Testis (tissue), 3 donors: Measurements from ENCODE around the gene GHDC. TPM values are rescaled to one million over a fixed set of nuclear protein-coding genes. Genes with fewer than 3 reads are reported as not detected.
A peak's percentile ranks its signal among the peaks of the same experiment; 100 is the strongest.
"Not testable (repeated sequence)": the region's sequence is repeated elsewhere in the genome, so short reads cannot be mapped to it uniquely, and the experiment has no call there.

Experiments used
- DNase-seq: peaks from one replicate; pipeline ENCODE4 v3.0.0-alpha.2; 2019
- H3K27ac ChIP-seq, 2 donors: fragments of 200-600 bp; sonication (generic); one replicate each; pipeline ENCODE4 v1.5.1; 2019
- H3K27me3 ChIP-seq: fragments of 200-600 bp; sonication (generic); one replicate; pipeline ENCODE4 v1.5.1; 2019
- H3K36me3 ChIP-seq: fragments of 200-600 bp; sonication (generic); one replicate; pipeline ENCODE4 v1.5.1; 2017; ENCODE audit warnings: low read depth; ENCODE audit errors: missing control alignments
- H3K4me1 ChIP-seq: fragments of 200-600 bp; sonication (generic); one replicate; pipeline ENCODE4 v1.5.1; 2019
- H3K4me3 ChIP-seq, 2 donors: fragments of 200-600 bp; sonication (generic); one replicate each; pipeline ENCODE4 v1.5.1; 2017 to 2019
- H3K9me3 ChIP-seq: fragments of 200-600 bp; sonication (generic); one replicate; pipeline ENCODE4 v1.5.1; 2017
- CTCF ChIP-seq, 3 experiments: fragments of 450-650 bp in 2 of 3; fragments of 200-600 bp in 1 of 3; sonication (generic) in 1 of 3; IDR thresholded peaks; one replicate each; pipeline ENCODE4 v1.5.1; 2016 to 2019; ENCODE audit warnings: antibody characterized with exemption in 3 of 3, mild to moderate bottlenecking in 2 of 3, moderate library complexity in 1 of 3
- POLR2A ChIP-seq: fragments of 450-650 bp; IDR thresholded peaks from one replicate; pipeline ENCODE4 v1.6.1; 2017; ENCODE audit warnings: antibody characterized with exemption, mild to moderate bottlenecking, moderate library complexity
- WGBS, 2 donors: methylation state at CpG; one replicate each; pipeline ENCODE4 v1.1.5; 2018; 5-methylcytosine and 5-hydroxymethylcytosine counted together
- intact Hi-C: fragments of 100-400 bp; cut with DNase I; formaldehyde crosslinking; loops from one replicate; pipeline ENCODE4 v1.15.1; 2023; ENCODE audit warnings: low total_unique reads
- polyA plus RNA-seq: library from polyadenylated mRNA; stranded (reverse); fragments of 350-450 nt; fragmentation: Illumina TruSeq; extraction: RNeasy Lipid Tissue Mini Kit (QIAGEN cat#74804); gene quantifications from one replicate; pipeline ENCODE4 v1.2.3, GENCODE V29; 2014; ENCODE audit warnings: low read depth, low replicate concordance; ENCODE audit not compliant: insufficient read depth
- total RNA-seq, 2 donors: library from RNA; depleted of rRNA; stranded (reverse); fragments of >200 nt; gene quantifications; one replicate each; pipeline ENCODE4 v1.2.3, GENCODE V29; 2016

The GHDC gene
- total and polyA plus RNA-seq, 3 donors from 2014 or later = 16.9 to 36.6 (median 28.3) TPM

DNA sequence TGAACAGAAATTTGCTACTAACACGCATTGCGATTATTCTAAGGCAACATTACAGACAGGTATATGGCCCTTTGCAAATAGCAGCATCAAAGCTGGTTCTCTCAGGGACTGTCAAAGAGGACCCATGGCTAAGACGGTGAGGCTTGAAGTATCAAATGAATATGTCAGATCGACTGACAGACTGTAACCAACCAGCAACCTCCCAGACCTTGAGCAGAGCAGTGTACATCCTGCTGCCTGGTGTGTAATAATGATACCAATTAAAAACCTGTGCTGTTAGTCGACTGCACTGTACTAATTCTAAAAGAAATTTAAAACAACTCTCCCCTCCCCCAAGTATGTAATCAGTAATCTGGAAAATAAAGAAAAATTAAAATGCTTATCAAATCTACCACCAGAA is 35.9 kb upstream of the GHDC start:
- intact Hi-C loops = no loop called here
- Histone ChIP-seq H3K9me3 (no peaks in the 10 kb centered on the region), H3K27ac (no peak overlapping the region), H3K4me3 (no peak overlapping the region), H3K36me3 (no peaks in the 10 kb centered on the region), H3K27me3 (no peaks in the 10 kb centered on the region), H3K4me1 (peaks cover 9% of the 10 kb centered on the region)
- TF ChIP-seq POLR2A (no peak), CTCF (IDR thresholded peaks at IDR 0.05) (no peak)
- no peak for DNase-seq
- 84 to 85% methylated on average over 5 of the region's 5 CpGs for WGBS, 2 donors

DNA sequence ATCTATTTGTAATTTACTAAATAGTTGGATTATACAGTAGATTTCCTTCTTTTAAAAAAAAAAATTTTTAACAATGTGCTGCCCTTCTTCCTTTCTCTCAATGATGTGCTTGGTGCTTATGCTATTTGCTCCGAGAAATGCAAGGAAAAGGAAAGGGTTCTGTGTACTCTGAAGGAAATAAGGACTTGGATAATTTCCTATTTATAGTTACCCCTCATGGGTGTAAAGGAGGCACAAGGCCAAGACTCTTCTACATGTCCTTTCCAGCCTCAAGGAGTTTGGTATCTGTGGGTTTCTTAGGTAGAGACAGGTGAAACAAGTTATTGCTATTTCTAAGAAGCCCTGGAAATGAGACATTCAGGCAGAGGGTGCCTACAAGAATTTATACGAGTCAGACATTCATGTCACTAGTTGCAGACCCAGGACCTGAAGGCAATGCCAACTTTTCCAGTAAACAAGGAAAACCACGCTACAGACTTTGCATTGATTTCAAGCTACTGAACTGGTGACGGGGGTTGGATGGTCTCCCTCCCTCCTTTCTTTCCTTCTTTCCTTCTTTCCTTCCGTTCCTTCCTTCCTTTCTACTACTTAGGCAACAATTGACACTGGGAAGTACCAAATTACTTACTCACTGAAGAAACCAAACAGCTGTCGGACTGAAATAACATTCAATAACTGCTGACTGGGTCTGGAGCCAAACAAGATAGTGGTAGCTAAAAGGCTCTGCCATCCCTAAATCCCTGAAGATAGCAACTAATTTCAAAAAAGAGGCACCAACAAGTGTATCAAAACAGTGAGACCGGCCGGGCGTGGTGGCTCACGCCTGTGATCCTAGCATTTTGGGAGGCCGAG is 33.8 kb upstream of the GHDC start:
- no peaks in the 10 kb centered on the region for H3K27me3 ChIP-seq
- no peak for DNase-seq
- TF ChIP-seq CTCF (IDR thresholded peaks at IDR 0.05) (no peak), POLR2A (no peak)
- H3K4me1 ChIP-seq = peaks cover 9% of the 10 kb centered on the region
- no peaks in the 10 kb centered on the region for H3K36me3 ChIP-seq
- no peak overlapping the region for H3K27ac ChIP-seq
- no peaks in the 10 kb centered on the region for H3K9me3 ChIP-seq
- H3K4me3 ChIP-seq = no peak overlapping the region
- intact Hi-C loops = no loop called here
- 61 to 70% methylated on average over 11 of the region's 11 CpGs for WGBS, 2 donors

- Histone ChIP-seq H3K4me1 (peaks cover 9% of the 10 kb centered on the region), H3K9me3 (no peaks in the 10 kb centered on the region), H3K36me3 (no peaks in the 10 kb centered on the region), H3K4me3 (no peak overlapping the region), H3K27ac (no peak overlapping the region), H3K27me3 (no peaks in the 10 kb centered on the region)
- intact Hi-C loops = no loop called here
- TF ChIP-seq POLR2A = no peak
- 91 to 95% methylated on average over 5 of the region's 5 CpGs for WGBS, 2 donors
- DNase-seq = no peak
Measured at GRCh38 chr17:42225646-42226045, 31.4 kb upstream of the GHDC start.

DNA sequence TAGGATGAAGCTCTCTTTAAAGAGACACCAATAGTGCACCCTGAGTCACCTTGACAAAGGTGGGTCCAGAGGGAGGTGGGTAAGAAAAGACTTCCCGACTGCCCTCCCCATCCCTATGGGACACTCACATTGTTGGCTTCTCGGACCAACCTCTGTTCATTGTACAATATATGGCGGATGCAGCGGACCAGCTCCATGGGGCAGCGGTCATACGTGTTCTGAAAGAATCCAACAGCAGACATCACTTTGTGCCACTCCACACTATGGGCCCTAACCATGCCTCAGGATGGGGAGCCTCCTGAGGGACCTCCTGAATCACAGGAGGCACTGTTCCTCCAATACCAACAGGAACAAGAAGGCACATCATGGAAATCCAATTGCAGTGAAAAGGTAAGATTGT is 30.4 kb upstream of the GHDC start:
- no peak overlapping the region for H3K4me3 ChIP-seq
- intact Hi-C loops = no loop called here
- no peak overlapping the region for H3K27ac ChIP-seq
- no peaks in the 10 kb centered on the region for H3K9me3 ChIP-seq
- peaks cover 9% of the 10 kb centered on the region for H3K4me1 ChIP-seq
- 90 to 100% methylated on average over 6 of the region's 6 CpGs for WGBS, 2 donors
- no peak for DNase-seq
- H3K27me3 ChIP-seq = no peaks in the 10 kb centered on the region
- no peaks in the 10 kb centered on the region for H3K36me3 ChIP-seq
- no peak for TF ChIP-seq POLR2A
- TF ChIP-seq CTCF (IDR thresholded peaks at IDR 0.05) = no peak

DNA sequence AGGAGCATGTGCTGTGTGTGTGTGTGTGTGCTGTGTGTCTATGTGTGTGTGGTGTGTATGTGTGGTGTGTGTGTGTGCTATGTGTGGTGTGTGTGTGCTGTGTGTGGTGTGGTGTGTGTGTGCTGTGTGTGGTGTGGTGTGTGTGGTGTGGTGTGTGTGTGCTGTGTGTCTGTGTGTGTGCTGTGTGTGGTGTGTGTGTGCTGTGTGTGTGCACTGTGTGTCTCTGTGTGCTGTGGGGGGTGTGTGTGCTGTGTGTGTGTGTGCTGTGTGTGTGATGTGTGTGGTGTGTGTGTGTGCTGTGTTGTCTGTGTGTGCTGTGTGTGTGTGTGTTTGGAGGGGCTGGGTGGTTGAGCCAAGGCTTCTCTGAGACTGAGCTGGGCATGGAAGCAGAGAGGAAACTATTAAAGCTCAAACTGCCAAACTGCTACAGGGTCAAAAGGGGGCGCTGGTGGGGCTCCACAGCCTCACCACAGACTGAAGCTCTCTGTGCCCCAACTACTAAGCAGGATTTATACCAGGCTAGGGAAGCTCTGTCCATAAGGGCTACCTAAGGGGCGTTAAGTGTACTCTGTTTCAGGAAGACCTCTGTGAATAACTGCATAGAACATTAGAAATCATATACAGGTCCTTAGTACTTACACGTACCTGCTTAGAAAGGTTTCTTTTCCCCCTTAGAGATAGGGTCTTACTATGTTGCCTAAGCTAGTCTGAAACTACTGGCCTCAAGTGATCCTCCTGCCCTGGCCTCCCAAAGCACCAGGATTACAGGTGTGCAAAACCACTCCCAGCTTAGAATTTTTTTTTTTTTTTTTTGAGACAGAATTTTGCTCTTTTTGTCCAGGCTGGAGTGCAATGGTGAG is 27.8 kb upstream of the GHDC start:
- 74 to 76% methylated on average over 2 to 3 of the region's 3 CpGs for WGBS, 2 donors
- Histone ChIP-seq H3K4me1 (no peaks in the 10 kb centered on the region), H3K36me3 (no peaks in the 10 kb centered on the region), H3K9me3 (no peaks in the 10 kb centered on the region), H3K27ac (no peak overlapping the region), H3K4me3 (no peak overlapping the region), H3K27me3 (no peaks in the 10 kb centered on the region)
- DNase-seq = peak; percentile 53
- intact Hi-C loops = no loop called here
- TF ChIP-seq POLR2A (no peak), CTCF (IDR thresholded peaks at IDR 0.05) (peak; percentile 21 to 43 (median 42))

- DNase-seq, intact Hi-C loops, H3K27me3 ChIP-seq, H3K4me3 ChIP-seq, H3K27ac ChIP-seq, H3K9me3 ChIP-seq, H3K36me3 ChIP-seq: not testable (repeated sequence)
- WGBS, 2 donors = no CpG with 5 or more reads among the region's 17 CpGs
- peaks cover 16% of the 10 kb centered on the region for H3K4me1 ChIP-seq
Measured at GRCh38 chr17:42219280-42219679, 25.0 kb upstream of the GHDC start.
